Esophagus (tissue), 2 donors: ENCODE data around the gene UBE3C. TPM values are rescaled to one million over a fixed set of nuclear protein-coding genes. Genes with fewer than 3 reads are reported as not detected.
A peak's percentile ranks its signal among the peaks of the same experiment; 100 is the strongest.

Source experiments
- H3K27ac ChIP-seq, 2 donors: one replicate each; pipeline ENCODE4 v1.5.1; 2013; ENCODE audit warnings: low read depth in 2 of 2, mild to moderate bottlenecking in 2 of 2, inconsistent platforms in 1 of 2, low read length in 1 of 2, moderate library complexity in 1 of 2
- H3K27me3 ChIP-seq, 2 donors: one replicate each; pipeline ENCODE4 v1.6.1; 2013; ENCODE audit warnings: low read length in 2 of 2, control low read depth in 1 of 2, mild to moderate bottlenecking in 1 of 2; ENCODE audit not compliant: insufficient read depth in 2 of 2, control insufficient read depth in 1 of 2
- H3K36me3 ChIP-seq, 2 donors: one replicate each; pipeline ENCODE4 v1.6.1; 2013; ENCODE audit warnings: low read length in 1 of 2; ENCODE audit not compliant: control insufficient read depth in 2 of 2, insufficient read depth in 2 of 2
- H3K4me1 ChIP-seq, 2 donors: one replicate each; pipeline ENCODE4 v1.6.1; 2013; ENCODE audit warnings: low read length in 1 of 2; ENCODE audit not compliant: control insufficient read depth in 2 of 2, insufficient read depth in 2 of 2
- H3K4me3 ChIP-seq, 2 donors: one replicate each; pipeline ENCODE4 v1.5.1; 2013; ENCODE audit warnings: low read length in 2 of 2, mild to moderate bottlenecking in 2 of 2, low read depth in 1 of 2, moderate library complexity in 1 of 2
- H3K9me3 ChIP-seq, 2 donors: one replicate each; pipeline ENCODE4 v1.6.1; 2013; ENCODE audit warnings: mild to moderate bottlenecking in 2 of 2, low read depth in 1 of 2, low read length in 1 of 2, moderate library complexity in 1 of 2; ENCODE audit not compliant: control insufficient read depth in 2 of 2, insufficient read depth in 1 of 2
- WGBS, 2 donors: extraction: QIAGEN DNeasy Blood & Tissue Kit; methylation state at CpG; one replicate each; pipeline ENCODE4 v1.1.7; 2013; 5-methylcytosine and 5-hydroxymethylcytosine counted together
- polyA plus RNA-seq, 2 donors: library from polyadenylated mRNA; stranded (reverse); fragments of 200-250 nt; gene quantifications; one replicate each; pipeline ENCODE4 v1.2.3, GENCODE V29; 2013
- donor health status: healthy with polysubstance abuse.
- donor health status: Bipolar disorder and iron deficiency.

UBE3C gene
- polyA plus RNA-seq, 2 donors: 12.6 to 23.0 TPM

DNA sequence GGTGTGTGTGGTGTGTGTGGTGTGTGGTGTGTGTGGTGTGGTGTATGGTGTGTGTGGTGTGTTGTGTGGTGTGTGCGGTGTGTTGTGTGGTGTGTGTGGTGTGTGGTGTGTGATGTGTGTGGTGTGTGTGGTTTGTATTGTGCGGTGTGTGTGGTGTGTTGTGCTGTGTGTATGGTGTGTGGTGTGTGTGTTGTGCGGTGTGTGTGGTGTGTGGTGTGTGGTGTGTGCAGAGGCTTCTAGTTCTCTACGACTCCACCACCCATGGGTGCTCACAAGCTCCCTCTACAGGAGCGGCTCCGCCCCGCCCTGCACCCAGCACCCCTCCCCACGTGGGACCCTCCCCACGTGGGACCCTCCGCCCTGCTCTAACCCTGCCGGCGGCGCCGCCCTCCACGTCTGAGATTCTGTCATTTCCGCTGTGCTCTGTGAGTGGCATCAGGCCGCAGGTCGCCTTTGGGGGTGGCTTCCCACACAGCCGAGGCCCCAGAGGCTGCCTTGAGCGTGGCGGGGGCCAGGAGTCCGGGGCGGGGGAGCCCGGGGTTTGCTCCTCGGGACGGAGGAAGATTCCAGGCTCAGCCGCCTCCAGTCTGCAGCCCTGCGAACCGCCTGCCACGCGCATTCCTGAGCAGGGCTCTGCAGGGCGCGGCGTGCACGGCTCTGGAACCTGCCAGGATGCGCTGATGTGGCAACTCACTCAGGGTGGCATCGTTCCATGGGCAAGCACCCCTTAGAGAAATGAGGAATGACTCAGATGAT lies 161.1 kb downstream of the UBE3C start:
- H3K9me3 ChIP-seq: no peaks in the 10 kb centered on the region
- no peaks in the 10 kb centered on the region for H3K27me3 ChIP-seq
- H3K4me1 ChIP-seq: peaks cover 0 to 18% of the 10 kb centered on the region in 2 donors
- 48 to 65% methylated on average over 37 of the region's 37 CpGs for WGBS, 2 donors
- H3K4me3 ChIP-seq: peak overlapping the region in 1 of 2 donors; percentile 22
- H3K27ac ChIP-seq: peak overlapping the region; percentile 72 to 85
- no peaks in the 10 kb centered on the region for H3K36me3 ChIP-seq

DNA sequence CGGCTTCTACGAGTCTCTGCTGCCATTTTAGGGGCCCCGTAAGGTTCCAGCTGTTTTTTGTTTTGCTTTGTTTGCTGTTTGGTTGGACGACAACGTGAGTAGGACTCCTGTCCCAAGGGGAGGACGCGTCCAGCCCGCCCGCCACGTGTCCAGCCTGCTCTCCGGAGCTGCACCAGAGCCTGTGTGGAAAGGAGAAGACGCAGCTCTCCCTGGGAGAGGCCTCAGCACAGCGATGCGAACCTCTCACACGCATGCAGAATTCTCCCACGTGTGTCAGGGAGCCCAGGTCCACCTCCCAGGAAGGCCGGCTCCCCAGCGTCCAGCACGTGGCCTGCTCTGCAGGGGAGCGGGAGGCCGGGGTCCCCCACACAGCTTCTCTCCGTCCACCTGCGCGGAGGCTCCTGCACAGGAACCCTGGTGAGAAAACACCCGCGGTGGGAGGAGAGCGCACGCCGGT lies 161.7 kb downstream of the UBE3C start:
- WGBS, 2 donors: 75 to 78% methylated on average over 28 to 29 of the region's 29 CpGs
- Histone ChIP-seq H3K27me3 (no peaks in the 10 kb centered on the region), H3K36me3 (no peaks in the 10 kb centered on the region), H3K9me3 (no peaks in the 10 kb centered on the region), H3K27ac (peak overlapping the region; percentile 55 to 67), H3K4me3 (no peak overlapping the region), H3K4me1 (peaks cover 0 to 18% of the 10 kb centered on the region in 2 donors)

DNA sequence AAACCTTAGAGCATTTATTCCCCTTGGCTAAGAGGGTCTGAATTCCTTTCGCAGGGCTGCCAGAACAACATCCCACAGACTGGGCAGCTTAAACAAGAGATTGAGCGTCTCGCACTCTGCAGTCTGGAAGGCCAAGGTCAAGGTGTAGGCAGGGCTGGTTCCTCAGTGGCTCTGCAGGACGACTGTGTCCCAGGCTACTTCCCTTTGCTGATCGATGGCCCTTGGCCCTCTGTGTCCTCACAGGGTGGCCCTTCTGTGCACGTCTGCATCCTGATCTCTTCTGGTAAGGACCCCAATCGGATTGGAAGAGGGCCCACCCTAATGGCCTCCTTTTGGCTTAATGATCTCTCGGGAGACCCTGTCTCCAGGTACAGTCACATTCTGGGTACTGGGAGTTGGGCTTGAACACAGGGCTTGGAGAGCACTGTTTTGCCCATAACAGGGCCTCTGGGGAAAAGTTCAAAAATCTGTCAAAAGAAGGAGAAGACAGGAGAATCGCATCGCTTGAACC lies 162.9 kb downstream of the UBE3C start:
- H3K4me3 ChIP-seq: no peak overlapping the region
- peaks cover 0 to 18% of the 10 kb centered on the region in 2 donors for H3K4me1 ChIP-seq
- H3K27me3 ChIP-seq: no peaks in the 10 kb centered on the region
- H3K9me3 ChIP-seq: no peaks in the 10 kb centered on the region
- H3K36me3 ChIP-seq: no peaks in the 10 kb centered on the region
- WGBS, 2 donors: 80 to 81% methylated on average over 10 of the region's 10 CpGs
- H3K27ac ChIP-seq: peak overlapping the region in 1 of 2 donors; percentile 63

DNA sequence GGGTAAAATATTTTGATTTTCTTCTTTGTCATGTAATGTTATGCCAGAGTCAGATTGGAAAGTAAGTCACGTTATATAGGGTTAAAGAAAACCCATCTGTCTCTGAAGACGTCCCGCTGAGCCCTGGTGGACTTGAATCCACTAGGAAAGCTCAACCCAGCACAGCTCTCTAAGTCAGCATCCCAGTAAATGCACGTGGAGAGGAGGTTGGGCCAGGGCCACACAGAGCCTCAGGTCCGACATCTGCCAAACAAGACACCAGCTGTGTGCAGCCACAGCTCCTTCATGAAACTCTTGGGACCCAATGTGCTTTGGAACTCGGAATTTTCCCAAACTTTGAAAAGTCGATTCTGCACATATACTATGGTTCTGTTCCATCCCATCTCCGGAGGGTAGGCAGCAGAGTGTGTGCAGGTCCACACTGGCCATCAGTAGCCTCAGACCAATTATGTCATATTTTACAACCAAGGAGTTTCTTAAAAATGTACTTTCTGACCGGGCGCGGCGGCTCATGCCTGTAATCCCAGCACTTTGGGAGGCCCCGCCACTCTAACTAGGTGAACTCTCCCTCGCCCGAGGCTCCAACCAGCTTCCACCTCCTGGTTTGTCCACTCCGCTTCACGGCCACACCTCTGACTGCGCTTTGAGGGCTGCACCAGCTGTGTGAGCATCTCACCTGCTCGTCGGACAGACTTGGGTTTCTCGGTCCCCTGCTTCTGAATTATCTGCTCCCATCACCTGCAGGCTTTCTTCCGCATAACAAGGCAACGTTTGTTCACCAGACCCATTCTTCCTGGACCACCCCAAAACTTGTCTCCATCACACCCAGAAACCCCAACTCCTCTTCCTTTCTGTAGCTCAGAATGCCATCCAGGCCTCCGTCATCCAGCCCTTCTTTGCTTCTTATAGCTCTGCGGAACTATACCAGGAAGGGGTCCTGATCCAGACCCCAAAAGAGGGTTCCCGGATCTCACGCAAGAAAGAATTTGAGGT lies 168.4 kb downstream of the UBE3C start:
- Histone ChIP-seq H3K27ac (no peak overlapping the region), H3K36me3 (no peaks in the 10 kb centered on the region), H3K4me1 (peaks cover 0 to 6% of the 10 kb centered on the region in 2 donors), H3K9me3 (no peaks in the 10 kb centered on the region), H3K27me3 (no peaks in the 10 kb centered on the region), H3K4me3 (no peak overlapping the region)
- 84 to 85% methylated on average over 27 of the region's 27 CpGs for WGBS, 2 donors

DNA sequence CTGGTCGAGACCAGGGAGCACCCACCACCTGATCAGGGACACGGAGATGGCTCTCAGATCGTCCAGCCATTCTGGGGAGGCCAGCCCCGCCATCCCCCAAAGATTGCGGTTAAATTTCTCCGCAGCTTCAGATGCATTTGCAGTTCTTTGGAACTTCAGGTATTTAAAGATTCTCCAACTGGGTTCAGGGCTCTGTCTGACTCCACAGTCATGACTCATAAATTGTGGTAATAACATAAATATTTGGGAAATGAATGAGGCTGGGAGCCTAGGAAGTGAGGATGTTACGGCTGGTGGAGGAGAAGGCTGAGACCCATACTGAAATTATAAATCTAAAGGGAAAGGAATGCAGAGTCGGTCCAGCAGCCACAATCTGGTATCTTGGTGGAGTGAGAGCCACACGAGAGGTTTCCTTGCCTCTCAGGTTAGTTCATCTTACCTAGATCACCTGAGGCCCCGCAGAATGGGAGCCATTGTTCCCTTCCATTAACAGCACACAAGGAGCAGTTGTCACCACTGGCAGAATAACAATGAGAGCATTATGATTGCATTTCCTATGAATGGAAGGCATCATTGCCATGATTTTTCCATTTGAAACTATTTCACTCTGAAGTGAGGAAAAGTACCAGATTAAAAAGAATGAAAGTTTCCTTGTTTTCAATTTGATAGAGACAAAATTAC lies 171.4 kb downstream of the UBE3C start:
- 65% methylated on average over 10 of the region's 10 CpGs for WGBS, 2 donors
- no peaks in the 10 kb centered on the region for H3K36me3 ChIP-seq
- H3K4me3 ChIP-seq: no peak overlapping the region
- no peaks in the 10 kb centered on the region for H3K9me3 ChIP-seq
- H3K27ac ChIP-seq: no peak overlapping the region
- H3K27me3 ChIP-seq: no peaks in the 10 kb centered on the region
- peaks cover 0 to 6% of the 10 kb centered on the region in 2 donors for H3K4me1 ChIP-seq

DNA sequence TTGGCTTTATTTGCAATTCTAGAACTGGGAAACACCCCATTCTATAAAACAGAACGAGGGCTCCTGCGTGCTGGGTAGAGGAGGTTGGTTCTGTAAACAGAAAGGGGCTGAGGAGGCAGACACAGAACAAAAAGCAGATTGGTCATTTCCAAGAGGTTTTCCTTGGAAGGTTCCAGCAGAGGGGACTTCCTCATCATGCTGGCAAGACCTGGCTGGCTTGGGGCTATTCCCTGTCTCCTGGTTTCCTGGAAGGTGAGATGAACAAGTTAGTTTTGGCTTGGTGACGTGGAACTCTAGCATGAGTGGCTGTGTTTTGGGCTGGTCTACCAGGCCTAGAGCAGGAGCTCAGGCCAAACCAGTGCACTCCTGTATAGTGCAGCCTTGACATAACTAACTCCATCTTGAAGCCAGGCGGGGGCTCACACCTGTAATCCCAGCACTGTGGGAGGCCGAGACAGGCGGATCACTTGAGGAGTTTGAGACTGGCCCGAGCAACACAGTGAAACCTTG lies 172.0 kb downstream of the UBE3C start:
- H3K4me1 ChIP-seq: peaks cover 0 to 6% of the 10 kb centered on the region in 2 donors
- WGBS, 2 donors: 72 to 75% methylated on average over 7 of the region's 7 CpGs
- no peaks in the 10 kb centered on the region for H3K27me3 ChIP-seq
- no peak overlapping the region for H3K27ac ChIP-seq
- no peaks in the 10 kb centered on the region for H3K36me3 ChIP-seq
- no peak overlapping the region for H3K4me3 ChIP-seq
- no peaks in the 10 kb centered on the region for H3K9me3 ChIP-seq

DNA sequence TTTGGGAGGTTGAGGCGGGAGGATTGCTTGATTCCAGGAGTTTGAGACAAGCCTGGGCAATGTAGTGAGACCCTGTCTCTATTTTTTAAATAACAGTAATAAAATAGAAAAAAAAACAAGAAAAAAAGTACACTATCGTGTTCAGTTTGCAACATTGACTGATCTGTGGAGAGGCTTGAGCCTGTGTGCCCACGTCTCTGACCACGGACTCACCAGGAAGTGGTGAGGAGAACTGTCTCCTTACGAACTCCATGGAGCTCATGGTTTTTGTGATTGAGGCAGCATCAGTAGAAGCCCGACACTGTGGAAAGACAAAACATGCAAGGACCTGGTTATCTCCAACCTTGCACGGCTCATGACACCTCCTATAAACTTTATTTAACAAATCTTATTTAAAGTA lies 174.2 kb downstream of the UBE3C start:
- H3K36me3 ChIP-seq: no peaks in the 10 kb centered on the region
- WGBS, 2 donors: 81 to 82% methylated on average over 7 of the region's 7 CpGs
- no peak overlapping the region for H3K4me3 ChIP-seq
- H3K4me1 ChIP-seq: peaks cover 0 to 6% of the 10 kb centered on the region in 2 donors
- H3K27ac ChIP-seq: no peak overlapping the region
- no peaks in the 10 kb centered on the region for H3K27me3 ChIP-seq
- no peaks in the 10 kb centered on the region for H3K9me3 ChIP-seq

DNA sequence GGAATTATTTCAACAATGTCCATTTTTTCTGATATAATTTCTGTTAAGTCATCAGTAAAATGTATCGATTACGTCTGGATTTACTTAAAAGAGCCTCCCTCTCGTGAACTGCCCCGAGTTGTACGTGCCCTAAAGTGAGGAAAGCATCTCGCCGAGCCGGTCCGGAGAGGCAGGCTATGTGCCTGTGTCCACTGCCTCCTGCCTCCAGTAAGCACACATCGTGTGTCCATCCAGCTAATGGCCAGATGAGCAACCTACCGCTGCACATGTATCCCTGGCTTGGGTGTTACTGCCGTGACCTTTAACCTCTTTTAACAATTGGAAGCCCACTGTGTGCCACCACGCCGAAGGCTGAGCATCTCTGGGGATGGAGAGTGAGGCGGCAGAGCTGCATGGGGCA lies 174.9 kb downstream of the UBE3C start:
- H3K27me3 ChIP-seq: no peaks in the 10 kb centered on the region
- H3K27ac ChIP-seq: no peak overlapping the region
- H3K9me3 ChIP-seq: no peaks in the 10 kb centered on the region
- H3K36me3 ChIP-seq: no peaks in the 10 kb centered on the region
- H3K4me1 ChIP-seq: peaks cover 0 to 6% of the 10 kb centered on the region in 2 donors
- H3K4me3 ChIP-seq: no peak overlapping the region
- 92 to 93% methylated on average over 15 of the region's 15 CpGs for WGBS, 2 donors
